GM10266 (cell line): ENCODE data around the gene PPEF2.

ENCODE experiments used
- DNase-seq: peaks from one replicate; pipeline ENCODE4 v3.0.0; 2012; ENCODE audit errors: extremely low spot score
- CTCF ChIP-seq: IDR thresholded peaks from 2 replicates; pipeline ENCODE4 v1.5.1; 2012; ENCODE audit warnings: mild to moderate bottlenecking, low read depth; ENCODE audit not compliant: control insufficient read depth, insufficient read depth; ENCODE audit errors: missing control alignments

PPEF2 gene

DNA sequence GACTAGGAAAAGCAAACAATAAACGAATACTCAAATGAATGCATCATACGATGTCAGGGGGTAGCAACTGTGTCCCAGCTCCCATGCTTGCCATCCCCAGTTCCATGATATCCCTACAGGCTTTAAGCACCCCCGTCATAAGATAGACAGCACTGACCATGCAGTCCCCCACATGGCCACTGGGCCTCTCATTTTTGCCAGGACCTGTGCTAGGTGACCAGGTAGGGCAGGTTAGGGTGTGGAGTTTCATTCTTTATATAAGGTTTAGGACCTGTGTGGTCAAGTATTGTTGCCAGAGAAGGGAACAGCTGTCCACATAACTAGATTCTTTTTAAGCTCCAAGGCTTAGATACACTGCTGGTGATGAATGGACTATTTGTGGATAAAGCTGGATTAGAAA, 9.7 kb downstream of the PPEF2 start:
- no peak for TF ChIP-seq CTCF
- no peak for DNase-seq

- no peak for DNase-seq
- TF ChIP-seq CTCF = no peak
Measured at GRCh38 chr4:75891611-75892010, 10.6 kb downstream of the PPEF2 start.

- no peak for TF ChIP-seq CTCF
- no peak for DNase-seq
Measured at GRCh38 chr4:75889537-75890199, 12.6 kb downstream of the PPEF2 start.

DNA sequence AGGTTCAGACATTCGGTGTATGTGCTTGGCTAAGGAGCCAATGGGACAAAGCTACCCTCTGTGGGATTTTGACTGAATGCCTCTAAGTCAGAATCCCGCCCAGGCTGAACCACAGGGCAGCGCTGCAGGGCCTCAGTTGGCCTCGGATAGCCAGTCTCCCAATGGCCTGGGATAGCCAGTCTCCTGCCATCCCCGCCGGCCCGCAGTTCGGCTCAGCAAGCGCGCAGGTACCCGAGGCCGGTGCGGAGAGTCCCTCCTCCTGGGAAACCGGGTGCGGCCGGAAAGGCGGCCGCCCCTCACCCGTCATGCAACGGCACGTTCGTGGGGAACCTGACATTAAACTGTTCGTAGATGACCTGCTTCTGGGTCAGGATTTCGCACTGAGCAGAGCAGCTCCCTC, 16.1 kb downstream of the PPEF2 start:
- no peak for TF ChIP-seq CTCF
- DNase-seq = no peak

GRCh38 chr4:75881476-75881875, 20.8 kb downstream of the PPEF2 start:
- no peak for TF ChIP-seq CTCF
- DNase-seq = no peak

GRCh38 chr4:75880278-75880677, 22.0 kb downstream of the PPEF2 start:
- DNase-seq = no peak
- no peak for TF ChIP-seq CTCF

DNA sequence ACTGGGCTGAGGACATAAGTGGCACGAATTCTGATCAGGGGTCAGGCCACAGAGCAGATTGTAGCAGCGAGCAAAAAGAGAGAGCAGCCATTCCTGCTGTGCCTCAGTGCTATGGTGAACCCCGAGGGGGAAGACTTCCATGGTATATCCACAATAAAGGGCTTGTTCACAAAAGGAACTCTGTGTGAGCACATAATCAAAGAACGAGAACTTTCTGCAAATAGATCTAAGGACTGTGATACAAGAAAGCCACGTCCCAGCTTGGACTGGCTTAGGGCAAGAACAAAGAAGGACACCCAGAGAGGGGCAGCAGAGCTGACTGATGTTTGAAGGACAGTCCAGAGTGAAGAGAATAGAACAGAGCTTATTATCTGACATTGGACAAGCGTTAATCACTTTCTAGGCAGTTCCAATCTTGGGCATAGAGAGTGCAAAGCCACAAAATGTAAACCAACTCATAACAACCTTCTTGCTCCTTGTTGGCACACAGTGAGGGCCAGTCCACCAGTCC, 24.0 kb downstream of the PPEF2 start:
- no peak for DNase-seq
- no peak for TF ChIP-seq CTCF
